RWPE1 (cell line): Measurements from ENCODE around the gene CNOT6.
"Not testable (repeated sequence)": the region's sequence is repeated elsewhere in the genome, so short reads cannot be mapped to it uniquely, and the experiment has no call there.

Experiments
- CTCF ChIA-PET: fragments of 350-600 bp; sonication (Branson Sonifier 250); formaldehyde crosslinking; extraction: SDS; loops from one replicate; lab custom pipeline; 2021; lab: Yijun Ruan, JAX
- POLR2A ChIA-PET: fragments of 400-600 bp; formaldehyde crosslinking; extraction: SDS; loops from one replicate; lab custom pipeline; 2020; ENCODE audit warnings: antibody characterized with exemption; ENCODE audit not compliant: low non-redundant PET; lab: Yijun Ruan, JAX
- DNase-seq: peaks from one replicate; pipeline ENCODE4 v3.0.0; 2012; ENCODE audit warnings: low spot score
- H3K27ac ChIP-seq: fragments of 450-650 bp; 2 replicates; pipeline ENCODE4 v1.5.1; 2017
- CTCF ChIP-seq: fragments of 450-650 bp; conservative IDR thresholded peaks from 2 replicates; pipeline ENCODE4 v1.5.1; 2017; ENCODE audit warnings: low read depth, mild to moderate bottlenecking

The CNOT6 gene

GRCh38 chr5:180495292-180495691 is 1.1 kb downstream of the CNOT6 start:
- peak overlapping the region; percentile 92 for H3K27ac ChIP-seq
- peak; percentile 26 for DNase-seq
- CTCF ChIA-PET, result interaction anchor here (0.8 to 1.6 kb wide), 2 partner anchors 111 to 201 kb away, joined by 3 to 5 read pairs; no protein-coding TSS in a partner anchor
- no peak for TF ChIP-seq CTCF
- POLR2A ChIA-PET, result no interaction called here

GRCh38 chr5:180495991-180496741 is 2.0 kb downstream of the CNOT6 start:
- peak overlapping the region; percentile 77 for H3K27ac ChIP-seq
- no peak for TF ChIP-seq CTCF
- ChIA-PET CTCF (interaction anchor here (0.7 to 0.8 kb wide), 2 partner anchors 23 to 202 kb away, joined by 3 read pairs; no protein-coding TSS in a partner anchor), POLR2A (no interaction called here)
- peak; percentile 24 for DNase-seq

- CTCF ChIA-PET, POLR2A ChIA-PET: not testable (repeated sequence)
- peak overlapping the region; percentile 77 for H3K27ac ChIP-seq
- peak; percentile 34 for DNase-seq
Measured at GRCh38 chr5:180496806-180497205, 2.6 kb downstream of the CNOT6 start.

DNA sequence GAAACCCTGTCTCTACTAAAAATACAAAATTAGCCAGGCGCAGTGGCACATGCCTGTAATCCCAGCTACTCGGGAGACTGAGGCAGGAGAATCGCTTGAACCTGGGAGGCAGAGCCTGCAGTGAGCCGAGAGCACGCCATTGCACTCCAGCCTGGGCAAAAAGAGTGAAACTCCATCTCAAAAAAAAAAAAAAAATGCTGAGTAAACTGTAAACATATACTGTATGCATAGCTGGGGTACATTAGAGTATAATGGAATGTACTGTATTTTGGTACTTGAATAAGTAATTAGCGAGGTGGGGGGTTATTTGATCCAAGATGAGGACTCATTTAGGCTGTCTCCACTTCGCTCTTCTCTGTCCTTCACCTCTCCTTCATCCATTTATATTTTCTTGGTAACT is 3.7 kb downstream of the CNOT6 start:
- ChIA-PET CTCF (interaction anchor here (0.6 kb wide), 1 partner anchor 25 kb away, joined by 4 read pairs; no protein-coding TSS in a partner anchor), POLR2A (interaction anchor here (0.7 kb wide), 3 partner anchors 52 to 1001 kb away, joined by 3 to 5 read pairs (median 5); no protein-coding TSS in a partner anchor)
- H3K27ac ChIP-seq, DNase-seq: not testable (repeated sequence)

DNA sequence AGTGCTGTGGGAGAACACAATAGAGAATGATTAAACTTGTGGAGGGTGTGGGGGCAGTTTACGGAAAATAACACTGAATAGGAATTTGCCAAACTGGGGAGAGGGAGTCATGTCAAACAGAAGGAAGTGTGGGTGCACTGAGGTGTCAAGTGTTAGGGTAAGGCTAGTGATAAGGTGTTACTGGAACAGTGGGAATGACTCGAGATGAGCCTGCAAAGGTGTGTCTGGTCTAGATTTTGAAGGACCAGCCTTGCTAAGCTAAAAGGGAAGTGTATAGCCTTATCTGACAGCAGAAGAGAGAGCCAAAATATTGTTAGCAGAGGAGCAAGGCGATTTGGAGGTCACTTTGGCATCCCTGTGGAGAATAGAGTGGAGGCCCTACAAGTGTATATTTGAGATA is 4.2 kb downstream of the CNOT6 start:
- no peak for TF ChIP-seq CTCF
- CTCF ChIA-PET, result no interaction called here
- POLR2A ChIA-PET, result no interaction called here
- H3K27ac ChIP-seq, result no peak overlapping the region
- no peak for DNase-seq

GRCh38 chr5:180499684-180500083 is 5.5 kb downstream of the CNOT6 start:
- DNase-seq, result no peak
- POLR2A ChIA-PET, result no interaction called here
- TF ChIP-seq CTCF, result no peak
- CTCF ChIA-PET, result no interaction called here
- H3K27ac ChIP-seq, result no peak overlapping the region

GRCh38 chr5:180500300-180500699 is 6.1 kb downstream of the CNOT6 start:
- DNase-seq, H3K27ac ChIP-seq, POLR2A ChIA-PET, CTCF ChIA-PET: not testable (repeated sequence)

GRCh38 chr5:180507661-180508060 is 13.5 kb downstream of the CNOT6 start:
- H3K27ac ChIP-seq, result no peak overlapping the region
- ChIA-PET CTCF (no interaction called here), POLR2A (no interaction called here)
- no peak for DNase-seq
- no peak for TF ChIP-seq CTCF
